Measurements from ENCODE around the gene WRAP73. TPM values are rescaled to one million over a fixed set of nuclear protein-coding genes. Genes with fewer than 3 reads are reported as not detected.

Gene WRAP73
- total RNA-seq, 1 experiment from 2014 or later = 51.4 TPM

- Histone ChIP-seq H3K4me1 (ENCODE audit: control insufficient read depth in 1 of 2, insufficient read depth in 2 of 2, low read length in 2 of 2) (0 out of 4 replicates have a peak, but pooled peaks cover 0 to 1% of the 10 kb centered on the region in 2 experiments), H3K36me3 (ENCODE audit: control insufficient read depth in 1 of 2, insufficient read depth in 2 of 2, low read length in 2 of 2) (peaks cover 18 to 34% of the 10 kb centered on the region in 2 experiments; a peak in 3 of 4 replicates), H3K27ac (ENCODE audit: low read depth, low read length) (no peak overlapping the region), H3K9me3 (ENCODE audit: control insufficient read depth in 1 of 2, insufficient read depth in 1 of 2, low read depth in 1 of 2, low read length in 2 of 2) (no peaks in the 10 kb centered on the region), H3K4me3 (replicated peaks in 1 of 2; ENCODE audit: low read depth in 1 of 2, low read length in 2 of 2) (no peak overlapping the region), H2AFZ (ENCODE audit: low read depth, low read length, poor library complexity, severe bottlenecking) (no peak overlapping the region), H4K20me1 (ENCODE audit: insufficient read depth) (no peaks in the 10 kb centered on the region), H3K79me2 (ENCODE audit: insufficient read depth, low read length) (no peaks in the 10 kb centered on the region), H3K27me3 (ENCODE audit: insufficient read depth, low read length) (no peaks in the 10 kb centered on the region), H3K4me2 (ENCODE audit: low read length) (no peak overlapping the region), H3K9me2 (ENCODE audit: insufficient read depth) (no peaks in the 10 kb centered on the region), H3K9ac (ENCODE audit: low read length) (no peak overlapping the region)
- DNase-seq (ENCODE audit: low read depth, low spot score) = no peak
- no peak for ATAC-seq
- TF ChIP-seq ATF3 (IDR thresholded peaks at IDR 0.05) = no peak
- TF ChIP-seq EGR1 (IDR thresholded peaks at IDR 0.05; ENCODE audit: low read depth) = no peak
- TF ChIP-seq CBX3 (IDR thresholded peaks at IDR 0.05; ENCODE audit: low read depth) = no peak
- no peak for TF ChIP-seq REST (IDR thresholded peaks at IDR 0.05; ENCODE audit: low read depth)
- no peak for TF ChIP-seq POLR2AphosphoS5 (IDR thresholded peaks at IDR 0.05; ENCODE audit: low read depth, low read length)
- no peak for TF ChIP-seq POLR2A (IDR thresholded peaks at IDR 0.05; ENCODE audit: borderline replicate concordance, extremely low read depth, insufficient read depth, insufficient read length)
- no peak for TF ChIP-seq ELF1 (IDR thresholded peaks at IDR 0.05; ENCODE audit: borderline replicate concordance, low read depth)
- no peak for TF ChIP-seq CEBPB (IDR thresholded peaks at IDR 0.05; ENCODE audit: low read depth)
- no peak for TF ChIP-seq ZFX (IDR thresholded peaks at IDR 0.05)
- TF ChIP-seq SRF (IDR thresholded peaks at IDR 0.05; ENCODE audit: low read depth) = no peak
- no peak for TF ChIP-seq FOSL1 (IDR thresholded peaks at IDR 0.05; ENCODE audit: low read depth)
- no peak for TF ChIP-seq JUND (IDR thresholded peaks at IDR 0.05)
- no TSS peak for BruUV-seq (replicated peaks)
- ChIA-PET POLR2A (no interaction called here), RAD21 (ENCODE audit: low non-redundant PET in 1 of 2, low total read pairs in 2 of 2, uncharacterized antibody in 2 of 2, unreplicated experiment in 2 of 2) (no interaction called here), CTCF (no interaction called here)
- intact Hi-C loops (cut with micrococcal nuclease) = no loop called here
Observed at GRCh38 chr1:3633344-3634058, 16.4 kb downstream of the WRAP73 start.
